Body of pancreas (tissue), 4 donors: ENCODE measurements around the gene NPHP1.

Experiments used
- CTCF ChIP-seq, 7 experiments: fragments of 450-650 bp in 4 of 7; fragments of 200-600 bp in 3 of 7; sonication (generic) in 3 of 7; IDR thresholded peaks; one replicate each; pipeline ENCODE4 v1.5.1; 2016 to 2019; ENCODE audit warnings: antibody characterized with exemption in 7 of 7
- POLR2A ChIP-seq, 3 donors: fragments of 450-650 bp; IDR thresholded peaks; one replicate each; pipeline ENCODE4 v1.6.1; 2016; ENCODE audit warnings: antibody characterized with exemption in 3 of 3, mild to moderate bottlenecking in 2 of 3

DNA sequence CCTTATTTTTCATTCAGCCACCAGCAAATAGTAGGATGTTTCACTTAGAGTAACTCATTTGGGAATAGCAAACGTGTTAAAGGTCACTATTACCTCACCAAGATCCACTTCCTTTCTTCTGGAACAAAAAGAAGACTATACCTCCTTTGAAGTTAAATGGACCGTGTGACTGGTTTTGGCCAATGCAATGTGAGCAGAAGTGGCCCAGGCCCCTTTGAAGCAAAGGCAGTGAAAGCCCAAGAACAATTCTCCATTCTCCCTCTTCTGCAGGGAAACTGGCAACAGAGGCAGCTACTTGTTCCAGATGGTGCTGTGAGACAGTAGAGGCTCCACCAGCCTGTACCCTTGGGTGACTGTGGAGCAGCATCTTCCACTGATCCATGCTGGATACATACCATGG, 77.9 kb downstream of the NPHP1 start:
- TF ChIP-seq CTCF (IDR thresholded peaks at IDR 0.05) (no peak), POLR2A (IDR thresholded peaks at IDR 0.05) (no peak)
